ENCODE results near the gene SIRPA. TPM values are rescaled to one million over a fixed set of nuclear protein-coding genes. Genes with fewer than 3 reads are reported as not detected.

SIRPA gene
- total and polyA plus RNA-seq, 2 experiments from 2014 or later = 16.0 to 18.6 TPM

GRCh38 chr20:1882026-1882425, 13.2 kb upstream of the SIRPA start:
- no peaks in the 10 kb centered on the region for H3K4me1 ChIP-seq (ENCODE audit: insufficient read depth)
- H3K36me3 ChIP-seq (replicated peaks; ENCODE audit: insufficient read depth, low read depth) = no peaks in the 10 kb centered on the region
- H3K9me3 ChIP-seq (ENCODE audit: low read depth) = no peaks in the 10 kb centered on the region
- H3K27ac ChIP-seq = no peak overlapping the region
- WGBS (ENCODE audit: low lambda C conversion rate, missing lambda C conversion rate) = 91% methylated on average over 8 of the region's 8 CpGs
- no peak overlapping the region for H2AFZ ChIP-seq
- H3K4me2 ChIP-seq = no peak overlapping the region
- no peaks in the 10 kb centered on the region for H3K9me2 ChIP-seq (replicated peaks; ENCODE audit: insufficient read depth)
- no peak for TF ChIP-seq EZH2 (IDR thresholded peaks at IDR 0.05; ENCODE audit: borderline replicate concordance)
- TF ChIP-seq CTCF (IDR thresholded peaks at IDR 0.05; ENCODE audit: poor library complexity) = no peak
- TF ChIP-seq EZH2phosphoT487 (IDR thresholded peaks at IDR 0.05; ENCODE audit: low read depth, severe bottlenecking, unreplicated experiment) = no peak
- no peaks in the 10 kb centered on the region for H3K27me3 ChIP-seq
- no peaks in the 10 kb centered on the region for H3K79me2 ChIP-seq
- no peak overlapping the region for H3K4me3 ChIP-seq
- H4K20me1 ChIP-seq (ENCODE audit: insufficient read depth, poor library complexity, severe bottlenecking) = no peaks in the 10 kb centered on the region
- DNase-seq (ENCODE audit: low spot score) = no peak

- no peaks in the 10 kb centered on the region for H3K27me3 ChIP-seq
- no peak overlapping the region for H2AFZ ChIP-seq
- no peaks in the 10 kb centered on the region for H3K79me2 ChIP-seq
- no peak overlapping the region for H3K4me3 ChIP-seq
- H3K36me3 ChIP-seq (replicated peaks; ENCODE audit: insufficient read depth, low read depth) = no peaks in the 10 kb centered on the region
- H3K9me2 ChIP-seq (replicated peaks; ENCODE audit: insufficient read depth) = no peaks in the 10 kb centered on the region
- TF ChIP-seq CTCF (IDR thresholded peaks at IDR 0.05; ENCODE audit: poor library complexity) = no peak
- no peak for TF ChIP-seq EZH2 (IDR thresholded peaks at IDR 0.05; ENCODE audit: borderline replicate concordance)
- TF ChIP-seq EZH2phosphoT487 (IDR thresholded peaks at IDR 0.05; ENCODE audit: low read depth, severe bottlenecking, unreplicated experiment) = no peak
- H3K4me1 ChIP-seq (ENCODE audit: insufficient read depth) = no peaks in the 10 kb centered on the region
- no peak overlapping the region for H3K27ac ChIP-seq
- no peak for DNase-seq (ENCODE audit: low spot score)
- whole genome bisulfite sequencing (ENCODE audit: low lambda C conversion rate, missing lambda C conversion rate) = 62% methylated on average over 9 of the region's 9 CpGs
- no peaks in the 10 kb centered on the region for H3K9me3 ChIP-seq (ENCODE audit: low read depth)
- no peak overlapping the region for H3K4me2 ChIP-seq
- H4K20me1 ChIP-seq (ENCODE audit: insufficient read depth, poor library complexity, severe bottlenecking) = no peaks in the 10 kb centered on the region
Measured at GRCh38 chr20:1883986-1884385, 11.2 kb upstream of the SIRPA start.

- WGBS (ENCODE audit: low lambda C conversion rate, missing lambda C conversion rate) = 94% methylated on average over 4 of the region's 4 CpGs
- no peaks in the 10 kb centered on the region for H3K4me1 ChIP-seq (ENCODE audit: insufficient read depth)
- no peak for DNase-seq (ENCODE audit: low spot score)
- H3K27ac ChIP-seq = no peak overlapping the region
- H2AFZ ChIP-seq = no peak overlapping the region
- no peaks in the 10 kb centered on the region for H3K79me2 ChIP-seq
- no peak for TF ChIP-seq EZH2 (IDR thresholded peaks at IDR 0.05; ENCODE audit: borderline replicate concordance)
- no peak for TF ChIP-seq CTCF (IDR thresholded peaks at IDR 0.05; ENCODE audit: poor library complexity)
- no peak for TF ChIP-seq EZH2phosphoT487 (IDR thresholded peaks at IDR 0.05; ENCODE audit: low read depth, severe bottlenecking, unreplicated experiment)
- no peak overlapping the region for H3K4me3 ChIP-seq
- H3K27me3 ChIP-seq = no peaks in the 10 kb centered on the region
- H3K9me3 ChIP-seq (ENCODE audit: low read depth) = no peaks in the 10 kb centered on the region
- H3K36me3 ChIP-seq (replicated peaks; ENCODE audit: insufficient read depth, low read depth) = no peaks in the 10 kb centered on the region
- no peaks in the 10 kb centered on the region for H3K9me2 ChIP-seq (replicated peaks; ENCODE audit: insufficient read depth)
- H3K4me2 ChIP-seq = no peak overlapping the region
- H4K20me1 ChIP-seq (ENCODE audit: insufficient read depth, poor library complexity, severe bottlenecking) = no peaks in the 10 kb centered on the region
Measured at GRCh38 chr20:1885254-1885653, 10.0 kb upstream of the SIRPA start.
